Heart left ventricle (tissue), 16 donors: ENCODE results near the gene SLC4A3. TPM values are rescaled to one million over a fixed set of nuclear protein-coding genes. Genes with fewer than 3 reads are reported as not detected.

ENCODE experiments used
- ATAC-seq, 4 donors: fragments of 200-7000 bp; cut with Tn5 transposase; one replicate each; pipeline ENCODE4 v1.9.1; 2020 to 2022; ENCODE audit warnings: moderate library complexity in 4 of 4, mild to moderate bottlenecking in 3 of 4, moderate number of reproducible peaks in 1 of 4
- DNase-seq, 5 donors: peaks; one replicate each; pipeline ENCODE4 v3.0.0-alpha.2; 2020
- H3K27ac ChIP-seq, 12 donors: fragments of 200-600 bp; sonication (generic) in 4 of 12; one replicate each; pipeline versions ENCODE4 v1.5.0 to v1.8.0; 2016 to 2022; ENCODE audit warnings: mild to moderate bottlenecking in 2 of 12
- H3K27me3 ChIP-seq, 9 donors: fragments of 200-600 bp; sonication (generic) in 2 of 9; one replicate each; pipeline versions ENCODE4 v1.5.1 to v1.8.0; 2016 to 2022; ENCODE audit warnings: mild to moderate bottlenecking in 3 of 9
- H3K36me3 ChIP-seq, 9 donors: fragments of 200-600 bp; sonication (generic) in 2 of 9; one replicate each; pipeline versions ENCODE4 v1.5.0 to v1.8.0; 2018 to 2022; ENCODE audit warnings: mild to moderate bottlenecking in 2 of 9
- H3K4me1 ChIP-seq, 12 donors: fragments of 200-600 bp; sonication (generic) in 4 of 12; one replicate each; pipeline versions ENCODE4 v1.5.0 to v1.8.0; 2016 to 2022; ENCODE audit warnings: mild to moderate bottlenecking in 3 of 12
- H3K4me3 ChIP-seq, 12 donors: fragments of 200-600 bp; sonication (generic) in 4 of 12; one replicate each; pipeline versions ENCODE4 v1.5.0 to v1.8.0; 2017 to 2022; ENCODE audit warnings: mild to moderate bottlenecking in 9 of 12, moderate library complexity in 4 of 12
- H3K9me3 ChIP-seq, 12 donors: fragments of 200-600 bp; sonication (generic) in 4 of 12; one replicate each; pipeline versions ENCODE4 v1.5.0 to v1.8.0; 2016 to 2022; ENCODE audit warnings: mild to moderate bottlenecking in 1 of 12
- CTCF ChIP-seq, 12 donors: fragments of 200-600 bp; sonication (generic) in 4 of 12; IDR thresholded peaks; one replicate each; pipeline versions ENCODE4 v1.5.0 to v1.8.0; 2018 to 2022; ENCODE audit warnings: antibody characterized with exemption in 12 of 12, mild to moderate bottlenecking in 5 of 12
- POLR2A ChIP-seq, 2 donors: fragments of 450-650 bp; IDR thresholded peaks; one replicate each; pipeline ENCODE4 v1.6.1; 2017; ENCODE audit warnings: antibody characterized with exemption in 2 of 2, mild to moderate bottlenecking in 2 of 2, moderate library complexity in 2 of 2
- WGBS, 4 donors: extraction: QIAGEN DNeasy Blood & Tissue Kit in 2 of 4; methylation state at CpG; one replicate each; pipeline versions ENCODE4 v1.1.5 to v1.1.7; 2013 to 2018; 5-methylcytosine and 5-hydroxymethylcytosine counted together
- intact Hi-C, 10 donors: fragments of 100-400 bp; cut with DNase I; formaldehyde crosslinking; loops; one replicate each; pipeline versions ENCODE4 v1.11.1 to v1.14.2; 2022
- polyA plus RNA-seq, 2 donors: library from polyadenylated mRNA; stranded (reverse); fragments of 200-250 nt; gene quantifications; one replicate each; pipeline ENCODE4 v1.2.3, GENCODE V29; 2013
- total RNA-seq, 9 donors: library from RNA; depleted of rRNA in 2 of 9; stranded (reverse); fragments of >200 nt in 2 of 9; fragmentation: NEBNext Ultra II Directional in 3 of 9; extraction: Animal tissue kit (Norgen Biotek cat#: 25700) in 3 of 9; gene quantifications; one replicate each; pipeline versions ENCODE4 v1.1.0 to v1.2.4, GENCODE V29; 2016 to 2023
- donor health status: ischemic (EF 13 %, LVEDD 7.1; RV severe dilation, severe dysfunction).
- donor health status: healthy with polysubstance abuse.
- donor health status: DM: no; HTN: yes; CAD: no.
- donor health status: DM: no; HTN: no; CAD: no.
- donor health status: ischemic (EF 25% LVEDD 6.9; RV normal size, moderate dysfunction).
- donor health status: ischemic (EF 25% LVEDD 5.7; RV mildly dilated, moderate dysfunction).
- donor health status: healthy.
- donor health status: DM: yes; HTN: yes; CAD: no.
- donor health status: ischemic (EF 35%, LVEDD 5.7; RV mildly dilated, moderate dysfunction).
- donor health status: nonischemic (EF 11% LVEDD 7.7; RV severe dilation, severe dysfunction).
- donor health status: DM: yes; HTN: yes; CAD: no.
- donor health status: PGD.
- donor health status: ischemic (EF 29% LVEDD 5.4; RV normal size, mild dysfunction).
- donor health status: nonischemic (EF 23%, LVEDD 6.1; RV moderate dilation, normal function).

Gene SLC4A3
- total and polyA plus RNA-seq, 11 donors, result 236 to 507 (median 421) TPM

GRCh38 chr2:219668316-219668715 lies 40.9 kb downstream of the SLC4A3 start:
- intact Hi-C loops, result no loop called here
- Histone ChIP-seq H3K27ac (no peak overlapping the region), H3K36me3 (no peaks in the 10 kb centered on the region), H3K27me3 (peaks cover 0 to 2% (median 0%) of the 10 kb centered on the region in 9 donors), H3K4me3 (no peak overlapping the region), H3K9me3 (no peaks in the 10 kb centered on the region), H3K4me1 (peaks cover 0 to 17% (median 4%) of the 10 kb centered on the region in 12 donors)
- no peak for TF ChIP-seq CTCF (IDR thresholded peaks at IDR 0.05)
- TF ChIP-seq POLR2A (IDR thresholded peaks at IDR 0.05), result no peak
- WGBS, 4 donors, result 74 to 84% (median 81%) methylated on average over 15 of the region's 15 CpGs
- DNase-seq (no peak), ATAC-seq (no peak)

- WGBS, 4 donors, result 66 to 78% (median 73%) methylated on average over 6 of the region's 6 CpGs
- intact Hi-C loops, result no loop called here
- ATAC-seq (no peak), DNase-seq (no peak)
- no peaks in the 10 kb centered on the region for H3K36me3 ChIP-seq
- H3K4me3 ChIP-seq, result no peak overlapping the region
- peaks cover 0 to 11% (median under 1%) of the 10 kb centered on the region in 12 donors for H3K4me1 ChIP-seq
- peaks cover 0 to 4% (median 0%) of the 10 kb centered on the region in 9 donors for H3K27me3 ChIP-seq
- no peak overlapping the region for H3K27ac ChIP-seq
- no peaks in the 10 kb centered on the region for H3K9me3 ChIP-seq
- TF ChIP-seq CTCF (IDR thresholded peaks at IDR 0.05) (no peak), POLR2A (IDR thresholded peaks at IDR 0.05) (no peak)
These were observed 43.0 kb downstream of the SLC4A3 start for GRCh38 chr2:219670386-219670785.

GRCh38 chr2:219671279-219671678 lies 43.8 kb downstream of the SLC4A3 start:
- Histone ChIP-seq H3K9me3 (no peaks in the 10 kb centered on the region), H3K36me3 (no peaks in the 10 kb centered on the region), H3K4me1 (peaks cover 0 to 9% (median 0%) of the 10 kb centered on the region in 12 donors), H3K27ac (no peak overlapping the region), H3K4me3 (no peak overlapping the region), H3K27me3 (peaks cover 0 to 4% (median 0%) of the 10 kb centered on the region in 9 donors)
- 73 to 82% (median 78%) methylated on average over 5 of the region's 5 CpGs for WGBS, 4 donors
- TF ChIP-seq CTCF (IDR thresholded peaks at IDR 0.05) (no peak), POLR2A (IDR thresholded peaks at IDR 0.05) (no peak)
- intact Hi-C loops, result no loop called here
- DNase-seq (no peak), ATAC-seq (no peak)

- ATAC-seq (no peak), DNase-seq (no peak)
- H3K27me3 ChIP-seq, result peaks cover 0 to 4% (median 0%) of the 10 kb centered on the region in 9 donors
- H3K27ac ChIP-seq, result no peak overlapping the region
- 87 to 91% (median 89%) methylated on average over 3 of the region's 3 CpGs for WGBS, 4 donors
- TF ChIP-seq POLR2A (IDR thresholded peaks at IDR 0.05) (no peak), CTCF (IDR thresholded peaks at IDR 0.05) (no peak)
- H3K4me3 ChIP-seq, result no peak overlapping the region
- peaks cover 0 to 9% (median 0%) of the 10 kb centered on the region in 12 donors for H3K4me1 ChIP-seq
- H3K36me3 ChIP-seq, result no peaks in the 10 kb centered on the region
- intact Hi-C loops, result no loop called here
- no peaks in the 10 kb centered on the region for H3K9me3 ChIP-seq
These were observed 45.0 kb downstream of the SLC4A3 start for GRCh38 chr2:219672406-219672805.
